HepG2 (cell line): ENCODE data around the gene ATAD3A. TPM values are rescaled to one million over a fixed set of nuclear protein-coding genes. Genes with fewer than 3 reads are reported as not detected.

Source experiments
- DNMT3B ChIP-seq: conservative IDR thresholded peaks from 2 replicates; pipeline ENCODE4 v1.6.1; 2016; ENCODE audit warnings: missing biosample characterization, control low read depth
- HOXA3 ChIP-seq: sonication (generic); formaldehyde crosslinking; IDR thresholded peaks from 2 replicates; pipeline ENCODE4 v1.5.0; 2020; ENCODE audit warnings: missing genetic modification reagents
- PRDM4 ChIP-seq: sonication (generic); formaldehyde crosslinking; IDR thresholded peaks from 2 replicates; pipeline ENCODE4 v1.9.0; 2021; ENCODE audit warnings: missing genetic modification reagents, borderline replicate concordance
- SIN3B ChIP-seq: fragments of 150-350 bp; IDR thresholded peaks from 2 replicates; pipeline ENCODE4 v1.6.1; 2014; ENCODE audit warnings: low read length
- SIX4 ChIP-seq: sonication (generic); formaldehyde crosslinking; IDR thresholded peaks from 2 replicates; pipeline ENCODE4 v1.4.0; 2020; ENCODE audit warnings: missing genetic modification reagents
- SP2 ChIP-seq: sonication (generic); formaldehyde crosslinking; IDR thresholded peaks from 2 replicates; pipeline ENCODE4 v1.5.1; 2020; ENCODE audit warnings: mild to moderate bottlenecking, missing genetic modification reagents
- STAT6 ChIP-seq: sonication (generic); formaldehyde crosslinking; IDR thresholded peaks from 2 replicates; pipeline ENCODE4 v1.4.0; 2020; ENCODE audit warnings: missing genetic modification reagents, mild to moderate bottlenecking, borderline replicate concordance
- U2AF2 ChIP-seq: fragments of 200-400 bp; formaldehyde crosslinking; IDR thresholded peaks from 2 replicates; pipeline ENCODE4 v1.6.1; 2017; ENCODE audit warnings: low read depth, mild to moderate bottlenecking, low read length
- ZNF142 ChIP-seq: sonication (generic); formaldehyde crosslinking; IDR thresholded peaks from 2 replicates; pipeline ENCODE4 v1.4.0; 2020; ENCODE audit warnings: missing genetic modification reagents
- ZNF20 ChIP-seq: sonication (generic); formaldehyde crosslinking; IDR thresholded peaks from 2 replicates; pipeline ENCODE4 v1.4.0; 2020; ENCODE audit warnings: mild to moderate bottlenecking, moderate library complexity, missing genetic modification reagents
- ZNF234 ChIP-seq: sonication (generic); formaldehyde crosslinking; conservative IDR thresholded peaks from 2 replicates; pipeline ENCODE4 v1.5.1; 2020; ENCODE audit warnings: mild to moderate bottlenecking, missing genetic modification reagents
- ZNF281 ChIP-seq: sonication (generic); formaldehyde crosslinking; IDR thresholded peaks from 2 replicates; pipeline ENCODE4 v1.4.0; 2020; ENCODE audit warnings: missing genetic modification reagents, borderline replicate concordance
- ZNF430 ChIP-seq: sonication (generic); formaldehyde crosslinking; IDR thresholded peaks from 2 replicates; pipeline ENCODE4 v1.9.0; 2021; ENCODE audit warnings: mild to moderate bottlenecking, missing genetic modification reagents
- ZNF530 ChIP-seq: sonication (generic); formaldehyde crosslinking; IDR thresholded peaks from 2 replicates; pipeline ENCODE4 v1.5.0; 2020; ENCODE audit warnings: low read depth, mild to moderate bottlenecking, missing genetic modification reagents
- ZNF777 ChIP-seq: sonication (generic); formaldehyde crosslinking; IDR thresholded peaks from 2 replicates; pipeline ENCODE4 v1.4.0; 2020; ENCODE audit warnings: missing genetic modification reagents
- polyA plus RNA-seq, 8 experiments: library from polyadenylated mRNA; depleted of rRNA in 3 of 8; stranded (reverse) in 7 of 8; unstranded in 1 of 8; fragments of >200 nt; fragmentation: Illumina TruSeq in 4 of 8; extraction: Trizol in 4 of 8; gene quantifications; 2 replicates each; pipeline versions ENCODE4 v1.2.1 to v1.2.3, GENCODE V29; 2011 to 2016; ENCODE audit warnings: low read depth in 4 of 8, missing spikeins in 1 of 8, mixed read lengths in 1 of 8; ENCODE audit not compliant: insufficient read depth in 1 of 8
- total RNA-seq, 5 experiments: library from RNA; depleted of rRNA; stranded (reverse); fragments of >200 nt; fragmentation: Illumina TruSeq; extraction: Trizol; gene quantifications; 2 replicates each; pipeline ENCODE4 v1.2.3, GENCODE V29; 2016; ENCODE audit warnings: low read depth in 1 of 5

The ATAD3A gene
- total and polyA plus RNA-seq, 2 of the 13 experiments (the other 11 are each of a cell fraction or from before 2014, with no cell fraction given), result 10.6 to 49.0 TPM

GRCh38 chr1:1573843-1574720, 62.1 kb downstream of the ATAD3A start (continued):
- no peak; the same call in 1 of the 2 replicates for TF ChIP-seq ZNF234 (CRISPR knock-in tag)
- no peak for TF ChIP-seq ZNF530
- no peak for TF ChIP-seq SIX4 (CRISPR knock-in tag)
- peak; percentile 83; the same call in 1 of the 2 replicates for TF ChIP-seq ZNF142 (CRISPR knock-in tag)
- TF ChIP-seq DNMT3B, result no peak
- TF ChIP-seq U2AF2, result no peak
- TF ChIP-seq HOXA3 (CRISPR knock-in tag), result no peak
- TF ChIP-seq STAT6 (CRISPR knock-in tag), result peak; percentile 12; the same call in 1 of the 2 replicates
- no peak for TF ChIP-seq SIN3B
- TF ChIP-seq ZNF777 (CRISPR knock-in tag), result no peak
- no peak for TF ChIP-seq SP2 (CRISPR knock-in tag)
- TF ChIP-seq ZNF281 (CRISPR knock-in tag), result no peak
- peak; percentile 74; the same call in 1 of the 2 replicates for TF ChIP-seq ZNF430 (CRISPR knock-in tag)
- no peak for TF ChIP-seq ZNF20 (CRISPR knock-in tag)
- TF ChIP-seq PRDM4 (CRISPR knock-in tag), result no peak
